ENCODE results near the gene FXYD6. TPM values are rescaled to one million over a fixed set of nuclear protein-coding genes. Genes with fewer than 3 reads are reported as not detected.

The FXYD6 gene
- polyA plus RNA-seq, 1 experiment = 21.4 TPM

DNA sequence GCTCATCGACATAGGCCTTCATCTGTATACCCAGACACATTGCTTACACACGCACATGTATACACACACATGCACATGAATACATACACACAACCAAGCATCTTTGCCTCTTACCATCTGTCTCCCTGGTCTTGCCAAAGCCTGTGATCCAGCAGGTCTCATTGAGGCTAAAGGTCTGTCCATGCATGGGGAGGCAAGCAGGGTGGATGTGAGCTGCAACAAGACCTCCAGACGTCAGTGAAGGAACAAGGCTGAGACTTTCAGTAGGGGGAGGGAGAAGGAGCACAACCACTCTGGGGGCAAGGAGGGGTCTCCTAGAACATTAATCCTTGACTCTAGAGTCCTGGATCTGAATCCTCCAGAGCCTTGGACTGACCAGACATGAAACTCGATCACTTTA is 29.1 kb upstream of the FXYD6 start:
- no peak for TF ChIP-seq CTCF (IDR thresholded peaks at IDR 0.05; ENCODE audit: low read depth, low read length)
- DNase-seq (ENCODE audit: low read depth, low spot score) = no peak
- H3K9me3 ChIP-seq (ENCODE audit: control insufficient read depth, insufficient read depth, low read length) = no peaks in the 10 kb centered on the region
- POLR2A ChIA-PET = no interaction called here
- peaks cover 5% of the 10 kb centered on the region for H3K27me3 ChIP-seq (ENCODE audit: control insufficient read depth, insufficient read depth, low read length)
- no peak overlapping the region for H3K27ac ChIP-seq (ENCODE audit: low read depth, low read length)
- no peak overlapping the region for H3K4me3 ChIP-seq (ENCODE audit: low read depth, low read length)
- CTCF ChIA-PET = interaction anchor here (0.9 to 4.1 kb wide), 6 partner anchors 41 to 87 kb away, joined by 5 to 52 read pairs (median 8); no protein-coding TSS in a partner anchor

DNA sequence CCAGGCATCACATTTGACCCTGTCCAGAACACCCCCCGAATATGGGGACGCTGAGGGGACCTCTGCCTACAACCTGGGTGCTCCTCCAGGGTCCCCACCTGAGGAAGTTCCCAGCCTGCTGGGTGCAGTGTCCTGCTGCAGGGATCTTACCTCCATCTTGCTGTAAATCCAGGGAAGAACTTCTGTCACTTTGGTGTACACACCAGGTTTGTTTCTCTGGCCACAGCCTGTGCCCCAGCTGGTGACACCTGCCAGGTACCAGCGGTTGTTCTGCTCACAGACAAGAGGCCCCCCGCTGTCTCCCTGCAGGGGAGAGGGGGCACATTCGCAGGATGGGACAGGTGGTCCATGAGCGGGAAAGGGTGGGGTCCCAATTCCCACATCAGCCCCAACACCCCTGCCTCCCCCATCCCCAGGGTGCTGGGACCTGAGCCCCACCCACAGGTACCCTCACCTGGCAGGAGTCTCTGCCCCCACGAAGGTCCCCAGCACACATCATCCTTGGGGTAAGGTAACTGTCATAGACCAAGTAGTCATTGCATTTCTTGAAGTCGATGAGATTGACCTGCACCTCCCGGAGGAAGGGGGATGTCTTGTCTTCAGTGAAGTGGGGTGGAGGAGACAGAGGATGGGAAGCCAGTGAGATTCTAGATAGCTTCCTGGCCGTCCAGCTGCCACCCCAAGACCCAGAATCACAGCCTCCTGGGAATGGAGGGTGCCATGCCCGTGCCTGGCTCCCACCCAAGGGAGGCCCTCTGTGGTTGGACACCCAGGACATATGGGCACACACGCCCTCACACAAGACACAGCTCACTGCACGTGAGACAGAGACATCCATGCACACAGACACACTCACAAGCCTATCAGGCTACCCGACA is 27.3 kb upstream of the FXYD6 start:
- CTCF ChIA-PET = interaction anchor here (0.9 to 4.1 kb wide), 12 partner anchors 34 to 478 kb away, joined by 3 to 52 read pairs (median 5); no protein-coding TSS in a partner anchor
- DNase-seq (ENCODE audit: low read depth, low spot score) = no peak
- no peak for TF ChIP-seq CTCF (IDR thresholded peaks at IDR 0.05; ENCODE audit: low read depth, low read length)
- POLR2A ChIA-PET = interaction anchor here (0.6 kb wide), 1 partner anchor 75 kb away, joined by 3 read pairs; no protein-coding TSS in a partner anchor
- Histone ChIP-seq H3K9me3 (ENCODE audit: control insufficient read depth, insufficient read depth, low read length) (no peaks in the 10 kb centered on the region), H3K4me3 (ENCODE audit: low read depth, low read length) (no peak overlapping the region), H3K27ac (ENCODE audit: low read depth, low read length) (no peak overlapping the region), H3K27me3 (ENCODE audit: control insufficient read depth, insufficient read depth, low read length) (peaks cover 9% of the 10 kb centered on the region)

DNA sequence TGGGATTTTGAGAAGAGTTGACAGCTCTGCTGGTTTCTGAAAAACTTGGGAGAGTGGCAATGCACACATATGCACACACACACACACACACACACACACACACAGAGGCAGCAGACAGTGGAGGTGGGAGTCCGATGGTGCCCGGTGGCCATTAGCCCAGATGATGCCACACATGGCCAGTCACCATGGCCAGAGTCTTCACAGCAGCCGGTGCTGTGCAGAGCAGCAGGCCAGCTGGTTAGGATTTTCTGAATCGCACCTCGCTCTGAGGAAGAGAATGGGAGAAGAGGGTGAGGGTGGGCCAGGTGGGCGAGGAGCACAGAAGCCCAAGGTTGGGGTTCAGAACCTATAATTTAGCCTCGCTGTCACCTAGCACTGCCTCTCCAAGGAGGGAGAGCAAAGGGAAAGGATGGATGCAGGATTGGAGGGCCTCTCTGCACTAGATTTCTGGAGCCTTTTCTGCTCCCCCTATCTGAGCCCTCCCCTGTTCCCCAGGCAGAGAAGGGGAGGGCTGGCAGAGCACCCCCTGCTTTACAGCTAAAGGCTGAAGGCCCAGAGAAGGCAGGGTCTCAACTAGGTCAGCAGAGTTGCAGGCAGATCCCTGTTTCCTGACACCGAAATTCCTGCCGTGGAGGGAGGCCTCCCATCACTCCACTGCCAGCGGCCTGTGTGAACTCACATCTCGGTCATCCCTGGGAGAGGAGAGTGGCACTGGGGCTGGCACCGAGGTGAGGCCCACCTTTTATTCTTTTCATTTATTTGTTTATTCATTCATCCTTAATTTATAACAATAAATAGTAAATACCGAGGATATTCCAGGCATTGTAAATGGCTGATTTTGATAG is 25.8 kb upstream of the FXYD6 start:
- Histone ChIP-seq H3K27me3 (ENCODE audit: control insufficient read depth, insufficient read depth, low read length) (peaks cover 16% of the 10 kb centered on the region), H3K4me3 (ENCODE audit: low read depth, low read length) (no peak overlapping the region), H3K9me3 (ENCODE audit: control insufficient read depth, insufficient read depth, low read length) (no peaks in the 10 kb centered on the region), H3K27ac (ENCODE audit: low read depth, low read length) (no peak overlapping the region)
- ChIA-PET POLR2A (no interaction called here), CTCF (interaction anchor here (0.9 to 4.1 kb wide), 2 partner anchors 44 to 58 kb away, joined by 3 to 52 read pairs; no protein-coding TSS in a partner anchor)
- DNase-seq (ENCODE audit: low read depth, low spot score) = no peak
- TF ChIP-seq CTCF (IDR thresholded peaks at IDR 0.05; ENCODE audit: low read depth, low read length) = no peak

DNA sequence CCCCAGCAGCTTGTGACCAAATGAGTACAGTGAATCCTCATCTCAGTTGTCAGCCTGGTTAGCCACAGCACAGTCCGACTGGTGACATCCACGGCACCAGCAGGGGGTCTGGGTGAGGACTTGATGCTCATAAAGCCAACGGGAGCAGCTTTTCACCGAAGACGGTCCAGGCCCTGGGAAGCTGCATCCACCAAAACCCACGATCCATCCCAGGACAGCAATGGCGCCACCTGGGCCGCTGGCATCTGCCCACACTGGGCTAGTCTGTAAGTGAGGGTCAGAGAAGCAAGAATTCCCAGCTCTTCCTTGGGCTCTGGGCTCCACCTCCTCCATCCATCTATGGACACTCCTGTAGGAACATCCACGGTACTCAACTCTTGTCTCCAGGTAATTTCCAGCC is 25.1 kb upstream of the FXYD6 start:
- TF ChIP-seq CTCF (IDR thresholded peaks at IDR 0.05; ENCODE audit: low read depth, low read length) = no peak
- no peaks in the 10 kb centered on the region for H3K9me3 ChIP-seq (ENCODE audit: control insufficient read depth, insufficient read depth, low read length)
- no peak overlapping the region for H3K27ac ChIP-seq (ENCODE audit: low read depth, low read length)
- DNase-seq (ENCODE audit: low read depth, low spot score) = no peak
- CTCF ChIA-PET = no interaction called here
- H3K4me3 ChIP-seq (ENCODE audit: low read depth, low read length) = no peak overlapping the region
- POLR2A ChIA-PET = no interaction called here
- H3K27me3 ChIP-seq (ENCODE audit: control insufficient read depth, insufficient read depth, low read length) = peaks cover 18% of the 10 kb centered on the region
